Adipose tissue (tissue), 3 donors: ENCODE results near the gene PKNOX2. TPM values are rescaled to one million over a fixed set of nuclear protein-coding genes. Genes with fewer than 3 reads are reported as not detected.

Source experiments
- H3K27ac ChIP-seq: one replicate; pipeline ENCODE4 v1.5.1; 2013; ENCODE audit warnings: low read depth, low read length
- WGBS, 3 donors: extraction: QIAGEN DNeasy Blood & Tissue Kit; methylation state at CpG; one replicate each; pipeline ENCODE4 v1.1.7; 2013; 5-methylcytosine and 5-hydroxymethylcytosine counted together
- polyA plus RNA-seq, 3 donors: library from polyadenylated mRNA; stranded (reverse); fragments of 200-250 nt; gene quantifications; one replicate each; pipeline ENCODE4 v1.2.3, GENCODE V29; 2013
- donor health status: healthy with polysubstance abuse.
- donor health status: Bipolar disorder and iron deficiency.
- donor health status: healthy.

Gene PKNOX2
- polyA plus RNA-seq, 3 donors = 0.77 to 3.5 (median 1.3) TPM

DNA sequence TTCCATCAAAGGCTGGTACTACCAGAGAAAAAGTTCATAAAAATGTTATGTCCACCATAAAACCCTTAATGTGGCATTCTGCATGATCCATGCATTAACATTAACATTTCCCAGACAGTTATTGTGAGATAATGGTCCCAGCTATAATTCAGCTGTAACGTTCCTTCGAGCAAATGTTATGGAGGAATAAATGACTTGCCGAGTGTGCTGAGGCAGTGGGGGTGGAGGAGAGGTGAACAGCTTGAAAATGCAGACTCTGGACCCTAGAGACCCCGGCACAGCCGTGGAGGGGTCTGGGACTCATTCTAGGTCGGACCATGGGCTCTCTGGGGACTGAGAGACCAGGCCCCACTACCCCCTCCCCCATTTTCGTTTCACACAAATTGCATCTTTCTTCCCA is 141.9 kb downstream of the PKNOX2 start:
- no peak overlapping the region for H3K27ac ChIP-seq
- WGBS, 3 donors = 85 to 88% (median 87%) methylated on average over 7 of the region's 7 CpGs

DNA sequence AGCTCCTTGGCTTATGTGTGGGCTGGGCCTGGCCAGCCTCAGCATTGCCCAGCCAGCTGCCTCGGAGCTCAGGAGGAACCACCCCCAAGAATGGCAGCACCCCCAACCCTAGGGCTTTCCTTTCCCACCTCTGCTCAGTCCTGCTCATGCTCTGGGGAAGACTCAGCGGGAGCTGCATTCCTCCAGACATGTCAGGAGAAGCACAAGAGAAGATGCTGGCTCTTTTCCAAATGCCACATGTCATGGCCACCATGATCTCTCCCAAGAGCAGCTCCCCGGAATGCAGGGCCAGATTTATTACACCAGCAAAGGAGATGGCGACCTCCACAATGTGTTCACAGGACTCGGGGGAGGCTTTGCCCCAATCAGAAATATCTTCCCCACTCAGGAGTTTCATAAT is 143.7 kb downstream of the PKNOX2 start:
- 90 to 92% (median 91%) methylated on average over 5 of the region's 5 CpGs for WGBS, 3 donors
- H3K27ac ChIP-seq = no peak overlapping the region

DNA sequence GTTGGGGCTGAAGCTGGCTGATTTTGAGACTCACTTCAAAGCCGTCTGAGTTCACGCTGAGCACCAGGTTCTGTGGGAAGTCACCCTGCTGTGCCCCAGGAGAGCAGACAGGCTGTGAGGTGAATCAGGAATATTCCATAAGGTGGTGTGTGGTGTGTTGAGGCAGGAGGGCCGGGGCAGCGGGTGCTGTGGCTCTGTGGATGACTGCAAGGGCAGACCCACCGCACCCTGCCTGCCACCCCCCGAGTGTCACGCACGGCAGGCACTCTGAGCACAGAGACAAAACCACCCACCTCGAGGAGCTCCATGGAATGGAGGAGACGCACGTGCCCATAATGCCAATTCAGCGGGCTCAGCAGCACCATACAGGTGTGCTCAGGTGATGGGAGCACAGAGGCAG is 147.8 kb downstream of the PKNOX2 start:
- H3K27ac ChIP-seq = no peak overlapping the region
- WGBS, 3 donors = 88 to 94% (median 92%) methylated on average over 12 of the region's 12 CpGs

DNA sequence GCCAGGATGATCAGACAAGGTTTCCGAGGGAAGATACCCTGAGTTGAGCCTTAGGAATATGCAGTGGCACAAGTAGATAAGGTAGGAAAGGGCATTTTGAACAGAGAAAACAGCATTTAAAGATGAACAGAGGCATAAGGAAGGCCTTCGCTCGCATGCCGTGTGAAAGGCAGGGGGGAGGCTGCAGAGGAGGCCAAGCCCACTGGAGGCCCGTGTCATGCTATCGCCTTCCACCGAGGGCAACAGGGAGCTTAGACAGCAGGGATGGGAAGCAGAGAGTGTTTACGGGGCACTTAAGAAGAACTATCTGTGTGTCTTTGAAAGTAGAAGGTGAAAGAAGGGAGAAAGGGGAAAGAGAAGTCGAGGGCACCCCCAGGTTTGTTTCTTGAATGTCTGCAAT is 148.3 kb downstream of the PKNOX2 start:
- no peak overlapping the region for H3K27ac ChIP-seq
- WGBS, 3 donors = 88 to 94% (median 92%) methylated on average over 9 of the region's 9 CpGs

DNA sequence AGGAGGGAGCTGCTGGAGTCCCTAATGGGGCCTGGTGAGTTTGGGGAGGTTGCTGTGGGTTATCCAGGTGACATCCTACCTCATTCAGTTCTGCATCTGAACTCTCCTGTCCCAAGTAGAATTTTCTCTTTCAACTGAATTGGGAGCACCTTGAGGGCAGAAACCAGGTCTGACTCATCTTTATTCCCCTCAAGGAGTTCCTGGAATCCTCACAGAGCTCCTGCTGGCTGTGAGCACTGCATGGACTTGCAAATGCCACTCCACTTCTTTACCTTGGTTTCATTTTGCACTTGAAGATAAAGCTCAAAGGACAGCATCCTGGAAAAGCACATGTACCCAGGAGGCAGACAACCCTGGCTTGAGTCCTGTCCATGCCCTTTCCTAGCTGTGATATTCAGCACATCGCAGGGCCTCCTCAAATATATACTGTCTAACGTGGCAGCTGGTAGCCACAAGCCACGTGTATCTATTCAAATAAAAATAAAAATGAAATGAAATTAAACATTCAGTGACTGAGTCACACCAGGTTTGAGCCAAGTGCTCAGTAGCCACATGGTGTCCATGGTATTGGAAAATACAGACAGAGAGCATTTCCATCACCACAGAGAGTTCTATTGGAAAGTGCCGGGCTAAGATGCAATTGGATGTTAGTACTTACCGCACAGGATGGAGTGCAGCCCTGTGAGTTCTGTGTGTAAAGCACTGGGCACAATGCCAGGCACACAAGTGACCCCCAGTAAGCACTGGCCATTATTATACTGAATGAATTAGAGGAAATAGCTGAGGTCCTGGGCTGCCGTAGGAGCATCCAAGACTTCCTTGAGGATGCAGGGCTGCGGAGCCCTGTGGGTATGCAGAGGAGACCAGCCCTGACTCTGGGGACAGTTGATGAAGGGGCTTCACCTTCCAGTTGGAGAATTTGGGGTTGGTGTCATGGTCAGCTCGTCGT is 149.0 kb downstream of the PKNOX2 start:
- H3K27ac ChIP-seq = no peak overlapping the region
- WGBS, 3 donors = 61 to 76% (median 73%) methylated on average over 9 of the region's 9 CpGs

DNA sequence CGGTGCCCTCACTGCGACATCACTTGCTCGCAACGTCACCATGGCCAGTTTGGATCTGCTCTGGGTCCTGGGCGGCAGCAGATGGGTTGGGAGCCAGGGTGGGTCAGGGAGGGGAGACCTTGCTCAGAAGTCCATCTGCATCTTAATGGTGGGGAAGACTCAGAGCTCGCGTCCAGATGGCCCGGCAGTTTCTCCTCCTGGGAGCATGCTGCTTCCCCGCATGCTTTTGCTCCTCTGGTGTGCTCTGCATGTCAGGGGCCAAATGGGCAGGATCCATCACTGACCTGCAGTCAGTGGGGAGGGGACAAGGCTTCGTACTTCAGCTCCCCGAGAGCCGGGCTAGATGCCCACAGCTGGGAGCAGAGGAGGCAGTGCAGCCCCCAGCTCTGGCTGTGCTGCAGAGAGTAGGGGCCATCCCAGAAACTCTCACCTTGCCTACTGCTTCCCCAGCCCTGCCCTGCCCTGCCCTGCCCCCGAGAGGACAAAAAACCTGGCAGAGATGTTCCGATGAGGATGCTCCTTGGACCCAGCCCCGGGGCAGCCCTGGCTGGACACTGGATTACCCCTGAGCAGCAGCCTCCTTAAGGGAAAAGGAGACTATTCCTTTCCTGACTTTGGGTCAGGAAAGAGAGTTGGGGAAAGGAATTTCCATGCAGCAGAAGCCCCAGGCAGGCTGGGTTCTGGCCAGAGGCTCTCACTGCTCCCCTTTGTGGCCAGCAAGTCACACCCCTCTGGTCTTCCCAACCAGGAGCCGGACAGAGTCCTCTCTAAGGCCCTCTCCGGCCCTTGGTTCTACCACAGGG is 149.9 kb downstream of the PKNOX2 start:
- WGBS, 3 donors = 61 to 77% (median 62%) methylated on average over 17 of the region's 17 CpGs
- no peak overlapping the region for H3K27ac ChIP-seq

DNA sequence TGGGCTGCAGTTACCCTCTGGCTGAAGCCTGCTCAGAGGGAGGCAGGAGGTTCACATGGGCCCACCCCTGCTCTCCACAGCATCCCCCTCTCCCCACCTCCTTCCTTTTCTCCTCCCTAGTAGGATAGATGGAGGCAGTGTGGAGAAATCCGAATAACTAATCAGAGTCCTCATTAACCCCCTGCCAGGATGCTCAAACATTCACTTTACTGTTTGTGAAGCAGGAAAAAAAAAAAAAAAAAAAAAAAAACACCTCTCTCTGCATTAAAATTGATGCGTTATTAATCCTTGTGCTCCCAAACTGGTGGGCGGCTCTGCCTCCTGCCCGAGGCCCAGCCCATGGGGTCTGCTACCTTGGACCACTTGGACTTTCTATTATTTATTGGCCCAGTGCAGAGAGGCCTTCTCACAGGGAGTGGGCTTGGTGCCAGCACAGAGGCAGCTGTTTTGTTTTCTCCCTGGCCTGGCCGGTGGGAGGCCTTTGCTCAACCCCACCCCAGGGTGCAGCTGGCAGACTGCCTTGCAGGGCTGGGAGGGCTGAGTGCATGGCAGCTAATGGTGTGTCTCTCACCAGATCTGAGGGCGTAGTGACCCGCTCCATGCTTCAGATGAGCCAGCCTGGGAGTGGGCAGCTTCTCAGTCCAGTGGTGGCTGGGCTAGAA is 150.7 kb downstream of the PKNOX2 start:
- H3K27ac ChIP-seq = no peak overlapping the region
- 49 to 67% (median 55%) methylated on average over 7 of the region's 7 CpGs for WGBS, 3 donors

DNA sequence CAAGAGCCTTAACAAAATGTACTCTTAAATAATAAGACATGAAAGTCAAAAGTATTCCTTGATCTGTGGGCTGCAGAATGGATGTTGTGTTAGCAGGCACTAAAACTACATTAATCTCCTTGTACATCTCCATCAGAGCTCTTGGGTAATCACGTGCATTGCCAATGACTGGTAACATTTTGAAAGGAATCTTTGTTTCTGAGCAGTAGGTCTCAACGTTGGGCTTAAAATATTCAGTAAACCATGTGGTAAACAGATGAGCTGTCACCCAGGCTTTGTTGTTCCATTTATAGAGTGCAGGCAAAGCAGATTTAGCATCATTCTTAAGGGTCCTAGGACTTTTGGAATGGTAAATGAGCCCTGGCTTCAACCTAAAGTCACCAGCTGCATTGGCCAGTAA is 152.9 kb downstream of the PKNOX2 start:
- no peak overlapping the region for H3K27ac ChIP-seq
- WGBS, 3 donors = 72 to 86% (median 84%) methylated on average over 2 of the region's 2 CpGs

DNA sequence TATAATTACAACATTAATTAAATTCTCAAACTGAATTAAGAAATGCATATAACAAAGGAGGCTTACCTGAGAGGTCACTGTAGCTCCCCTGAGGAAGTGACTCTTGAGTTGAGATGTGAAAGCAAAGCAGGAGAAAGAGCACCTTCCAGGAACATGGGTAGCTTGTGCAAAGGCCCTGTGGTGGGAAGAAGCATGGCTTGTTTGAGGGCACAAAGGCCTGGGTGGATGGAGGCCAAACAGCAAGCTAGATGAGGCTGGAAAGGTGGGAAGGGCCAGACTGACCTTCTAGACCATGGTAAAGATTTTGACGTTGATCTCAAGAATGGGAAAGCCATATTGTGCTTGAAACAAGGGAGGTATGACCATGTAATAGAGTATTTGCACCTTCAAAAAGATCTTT is 155.1 kb downstream of the PKNOX2 start:
- no peak overlapping the region for H3K27ac ChIP-seq
- WGBS, 3 donors = 65 to 84% (median 76%) methylated on average over 1 of the region's 1 CpG

DNA sequence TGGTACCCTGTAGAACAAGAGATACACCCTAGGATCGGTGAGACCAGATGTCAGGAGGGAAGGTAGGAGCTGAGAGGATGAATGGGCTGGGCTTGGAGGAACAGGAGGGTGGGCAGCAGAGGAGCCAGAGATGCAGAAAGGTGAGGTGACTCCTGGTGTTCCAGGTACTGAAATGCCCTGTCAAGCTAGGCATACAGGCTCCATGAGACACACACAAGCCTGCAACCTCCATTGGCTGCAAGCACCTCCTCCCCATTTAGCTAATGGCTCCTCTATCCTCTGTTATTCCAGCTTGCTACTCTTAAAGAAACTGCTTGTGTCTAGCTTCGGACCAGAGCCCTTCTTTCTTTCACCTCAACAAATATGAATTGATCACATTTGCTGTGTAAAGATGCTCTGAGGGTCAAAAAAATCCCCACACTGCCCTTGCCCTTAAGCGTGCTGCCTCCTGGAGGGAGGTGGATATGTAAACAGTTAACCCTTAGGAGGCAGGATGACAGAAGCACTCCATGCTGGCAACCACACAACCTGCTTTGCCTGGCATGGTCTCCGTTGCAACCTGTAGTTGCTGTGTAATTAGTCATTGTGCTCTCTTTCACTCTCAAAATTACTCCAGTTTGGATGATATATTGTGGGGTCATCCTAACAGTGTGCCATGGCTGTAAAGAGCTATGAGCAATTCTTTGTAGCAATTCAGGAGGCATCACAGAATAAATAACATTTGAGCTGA is 156.0 kb downstream of the PKNOX2 start:
- H3K27ac ChIP-seq = no peak overlapping the region
- 77 to 83% (median 77%) methylated on average over 4 of the region's 4 CpGs for WGBS, 3 donors

DNA sequence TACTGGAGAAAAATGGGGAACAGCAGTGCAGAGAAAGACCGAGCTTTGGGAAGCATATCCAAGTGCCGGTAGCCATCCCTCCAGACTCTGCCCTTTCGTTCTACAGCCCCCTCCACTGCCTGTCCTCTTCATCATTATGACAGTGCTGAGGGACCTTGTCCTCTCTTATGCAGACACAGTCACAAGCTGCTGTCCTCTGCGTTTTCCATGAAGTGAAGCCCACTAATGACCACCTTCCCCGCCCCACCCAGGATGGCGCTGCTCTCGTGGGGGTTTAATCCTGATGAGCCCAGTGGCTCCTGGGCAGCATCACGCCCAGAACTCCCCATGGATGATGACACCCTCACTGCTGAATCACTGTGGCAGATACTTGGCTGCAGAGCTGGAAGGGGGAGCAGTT is 157.7 kb downstream of the PKNOX2 start:
- H3K27ac ChIP-seq = no peak overlapping the region
- WGBS, 3 donors = 77 to 86% (median 83%) methylated on average over 8 of the region's 8 CpGs

DNA sequence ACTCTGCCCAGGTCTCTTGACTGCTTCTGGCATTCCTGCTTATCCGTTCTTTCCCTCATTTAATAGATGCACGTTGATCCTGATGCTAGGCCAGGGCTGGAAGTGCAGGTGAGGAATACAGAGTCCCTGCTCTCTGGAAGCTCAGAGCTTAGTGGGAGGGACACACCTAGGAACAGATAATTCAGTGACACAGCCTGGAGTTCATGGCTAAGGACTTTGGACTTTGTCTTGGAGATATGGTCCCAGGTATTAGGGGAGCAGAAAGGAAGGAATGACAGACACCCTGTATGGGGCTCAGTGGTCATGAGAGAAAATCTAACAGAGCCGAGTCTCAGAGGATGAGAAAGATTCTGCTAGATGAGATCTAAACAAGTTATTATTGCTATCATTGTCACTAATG is 160.6 kb downstream of the PKNOX2 start:
- H3K27ac ChIP-seq = no peak overlapping the region
- WGBS, 3 donors = 86 to 93% (median 87%) methylated on average over 3 of the region's 3 CpGs

DNA sequence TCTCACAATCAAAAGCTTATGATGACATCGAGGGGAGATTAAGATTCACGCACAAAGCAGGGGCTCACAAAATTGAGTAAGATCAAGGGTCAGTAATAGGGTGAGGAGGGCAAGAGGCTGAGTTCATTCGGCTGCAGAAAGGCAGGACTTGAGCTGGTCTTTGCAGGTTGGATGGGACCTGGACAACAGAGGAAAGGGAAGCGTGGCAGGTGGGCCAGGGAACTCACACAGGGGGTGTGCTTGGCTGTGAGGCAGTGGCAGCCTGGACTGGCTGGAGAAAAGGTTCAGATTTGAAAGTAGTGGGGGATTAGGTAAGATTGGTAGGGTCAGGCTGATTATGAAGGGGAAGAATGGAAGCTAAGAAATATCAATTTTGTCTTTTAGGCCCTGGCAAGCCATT is 161.6 kb downstream of the PKNOX2 start:
- H3K27ac ChIP-seq = no peak overlapping the region
- WGBS, 3 donors = 90 to 94% (median 92%) methylated on average over 4 of the region's 4 CpGs

DNA sequence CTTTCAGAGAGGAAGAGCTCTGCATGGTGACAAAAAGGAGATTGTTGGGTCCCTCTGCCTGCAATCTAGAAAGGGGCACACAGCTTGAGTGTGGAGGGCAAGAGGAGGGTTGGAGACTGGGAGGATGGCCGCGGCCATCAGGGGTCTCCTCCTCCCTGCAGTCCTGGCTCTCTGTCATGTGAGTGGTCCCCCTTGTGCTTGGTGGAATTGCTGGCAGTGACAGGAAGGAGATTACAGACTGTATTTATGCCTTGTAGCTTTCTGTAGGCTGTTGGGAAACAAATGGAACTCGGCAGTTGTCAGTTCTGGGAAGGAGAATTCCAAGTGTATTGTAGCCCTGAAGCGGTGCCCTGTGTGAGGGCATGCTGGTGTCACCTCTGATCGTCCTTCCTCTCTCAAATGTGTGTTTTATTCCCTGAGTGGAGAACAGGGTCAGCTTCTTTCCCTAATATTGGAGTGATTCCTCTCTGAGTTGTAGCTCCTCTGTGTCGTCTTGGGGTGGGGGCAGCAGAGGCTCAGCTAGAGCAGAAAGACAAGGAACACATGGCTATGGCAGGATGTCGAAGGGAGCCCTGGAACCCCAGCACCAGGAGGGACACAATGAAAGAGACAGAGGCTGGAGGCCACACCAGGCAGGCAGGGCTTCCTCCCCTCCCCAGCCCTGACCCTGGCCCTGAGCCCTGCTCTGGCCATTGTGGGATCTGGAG is 163.1 kb downstream of the PKNOX2 start:
- H3K27ac ChIP-seq = no peak overlapping the region
- 74 to 80% (median 78%) methylated on average over 7 of the region's 7 CpGs for WGBS, 3 donors

DNA sequence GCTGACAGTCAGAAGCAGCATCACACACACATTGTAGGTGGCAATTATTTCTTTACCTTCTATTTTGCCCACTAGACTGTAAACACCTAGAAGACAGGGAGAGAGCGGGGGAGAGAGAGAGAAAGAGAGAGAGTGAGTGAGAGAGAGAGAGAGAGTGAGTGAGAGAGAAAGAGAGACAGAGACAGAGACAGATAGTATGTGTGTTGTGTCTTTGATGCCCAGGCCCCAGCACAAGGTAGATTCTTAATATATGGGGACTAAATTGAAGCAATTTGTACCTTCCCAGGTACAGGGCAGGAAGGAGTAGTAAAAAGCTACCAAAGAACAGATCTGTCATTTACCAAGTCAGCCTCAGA is 163.7 kb downstream of the PKNOX2 start:
- no peak overlapping the region for H3K27ac ChIP-seq
- 88 to 95% (median 88%) methylated on average over 1 of the region's 1 CpG for WGBS, 3 donors

DNA sequence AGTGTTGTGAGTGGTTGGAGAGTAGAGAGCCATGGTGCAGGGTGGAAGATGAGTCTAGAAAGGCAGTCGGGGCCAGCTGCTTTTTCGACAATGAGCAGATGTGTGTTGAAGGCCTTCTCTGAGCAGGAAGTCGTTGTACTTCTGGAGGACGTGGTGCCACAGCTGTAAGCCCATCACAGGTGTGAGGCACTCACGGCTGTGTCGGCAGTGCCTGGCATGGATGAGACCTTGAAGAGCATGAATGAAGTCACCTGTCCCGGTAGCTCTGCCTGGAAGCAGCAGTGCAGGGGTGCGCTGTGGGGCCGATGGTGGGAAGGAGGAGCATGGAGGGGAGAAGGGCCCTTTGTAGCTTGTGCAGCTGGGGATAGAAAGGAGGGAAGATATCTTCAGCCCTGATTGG is 165.2 kb downstream of the PKNOX2 start:
- no peak overlapping the region for H3K27ac ChIP-seq
- 65 to 74% (median 68%) methylated on average over 9 of the region's 9 CpGs for WGBS, 3 donors

DNA sequence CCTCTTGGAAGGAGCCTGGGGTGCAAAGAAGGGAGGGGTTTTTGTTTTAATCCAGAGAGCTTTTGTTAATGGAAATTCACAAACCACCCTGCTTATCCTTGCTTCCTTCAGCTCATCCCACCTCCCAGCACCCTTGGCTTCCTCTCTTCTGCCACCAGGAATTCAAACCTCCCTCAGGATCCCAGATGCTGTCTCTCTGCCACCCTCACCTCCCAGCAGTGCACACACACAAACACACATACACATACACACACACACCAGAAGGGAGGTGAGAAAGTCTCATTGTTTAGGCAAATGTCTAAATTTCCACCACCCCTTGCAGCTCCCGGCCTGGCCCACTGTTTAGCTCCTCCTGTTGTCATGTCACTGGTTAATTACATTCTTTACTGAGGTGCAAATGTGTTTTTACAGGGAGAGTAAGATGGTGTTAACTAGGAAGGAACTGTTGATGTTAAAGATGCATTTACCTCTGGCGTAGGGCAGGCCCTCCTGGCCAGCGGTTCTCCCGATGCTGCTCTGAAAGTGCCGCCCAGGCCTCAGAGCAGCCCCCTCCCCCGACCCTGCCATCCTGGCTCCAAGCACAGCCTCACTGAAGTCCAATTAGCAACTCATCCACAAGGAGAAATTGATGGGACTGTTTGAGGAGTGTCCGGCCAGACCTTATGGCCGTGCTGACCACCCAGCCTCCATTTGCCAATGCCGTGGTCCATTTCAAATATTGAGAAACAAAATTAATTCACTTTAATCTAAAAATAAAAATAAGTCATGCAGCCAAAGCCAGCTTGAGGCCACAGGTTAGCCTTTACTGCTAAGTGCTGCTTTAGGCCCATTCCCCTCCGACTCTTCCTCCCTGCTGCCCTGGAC is 166.1 kb downstream of the PKNOX2 start:
- no peak overlapping the region for H3K27ac ChIP-seq
- WGBS, 3 donors = 92 to 95% (median 94%) methylated on average over 10 of the region's 10 CpGs
